ENCODE data around the gene BNIP3.

The BNIP3 gene, protein sequence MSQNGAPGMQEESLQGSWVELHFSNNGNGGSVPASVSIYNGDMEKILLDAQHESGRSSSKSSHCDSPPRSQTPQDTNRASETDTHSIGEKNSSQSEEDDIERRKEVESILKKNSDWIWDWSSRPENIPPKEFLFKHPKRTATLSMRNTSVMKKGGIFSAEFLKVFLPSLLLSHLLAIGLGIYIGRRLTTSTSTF

DNA sequence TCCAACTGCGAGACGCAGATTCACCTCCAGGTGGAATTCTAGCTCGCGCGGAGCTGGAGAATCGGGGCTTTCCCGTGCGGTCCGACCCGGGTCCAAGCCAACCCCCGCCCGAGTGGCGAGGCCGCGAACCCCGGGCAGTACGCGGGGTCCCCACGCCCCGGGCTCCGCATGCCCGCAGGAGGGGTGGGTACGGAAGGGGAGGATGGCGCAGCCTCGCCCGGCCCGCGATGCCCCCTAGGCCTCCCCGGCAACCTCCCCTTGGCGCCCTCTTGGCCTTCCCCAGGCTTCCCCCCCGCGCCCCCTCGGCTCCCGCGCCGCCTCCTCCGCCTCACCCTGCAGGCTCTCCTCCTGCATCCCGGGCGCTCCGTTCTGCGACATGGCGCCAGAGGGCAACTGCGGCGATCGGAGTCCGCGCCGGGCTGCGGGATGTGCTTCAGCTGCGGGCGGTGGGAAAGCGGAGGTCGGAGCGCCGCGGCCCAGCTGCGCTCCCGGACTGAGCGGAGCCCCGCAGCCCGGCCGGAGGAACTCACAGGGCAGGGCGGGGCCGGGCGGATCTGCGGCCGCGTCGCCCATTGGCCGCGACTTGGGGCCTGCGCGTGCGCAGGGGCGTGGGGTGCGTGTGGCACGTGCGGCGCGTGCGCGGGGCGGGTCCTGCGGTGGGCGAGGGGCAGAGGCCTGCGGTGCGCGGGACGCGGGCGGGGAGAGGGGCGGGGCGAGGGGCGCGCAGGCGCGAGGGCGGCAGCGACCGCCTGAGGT, at the start of gene BNIP3:
Gene BNIP3 (minus strand): TSS at position 495 of the 756 bp plus-strand sequence. CDS start 117 bp downstream, at position 378.
- peak; percentile 100 for DNase-seq (ENCODE audit: low spot score)

DNA sequence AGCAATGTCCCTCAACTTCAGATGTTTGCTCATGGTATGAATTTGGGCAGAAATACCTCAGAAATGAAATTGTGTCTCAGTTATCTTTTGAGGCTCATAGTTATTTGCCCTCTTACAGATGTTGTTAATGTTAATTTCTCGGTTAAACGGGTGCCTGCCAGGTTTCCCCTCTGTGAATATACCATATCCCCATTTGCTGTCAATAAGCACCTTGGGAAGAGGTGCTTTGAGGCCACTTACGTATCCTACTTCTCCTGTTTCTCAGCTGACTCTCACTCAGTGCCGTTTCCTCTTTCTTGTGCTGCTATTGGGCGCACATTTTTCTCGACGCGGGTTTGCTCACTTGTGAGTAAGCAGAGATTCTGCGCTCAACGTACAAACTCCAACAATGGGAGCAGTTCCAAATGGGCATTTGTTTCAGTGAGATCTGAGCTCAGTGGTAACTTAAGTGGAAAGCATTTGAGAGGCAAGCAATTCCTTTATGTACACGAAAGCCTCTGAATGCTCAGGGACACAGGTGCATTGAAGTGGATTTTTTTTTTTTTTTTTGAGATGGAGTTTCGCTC, 49.3 kb upstream of the BNIP3 start:
- DNase-seq (ENCODE audit: low spot score): no peak

DNA sequence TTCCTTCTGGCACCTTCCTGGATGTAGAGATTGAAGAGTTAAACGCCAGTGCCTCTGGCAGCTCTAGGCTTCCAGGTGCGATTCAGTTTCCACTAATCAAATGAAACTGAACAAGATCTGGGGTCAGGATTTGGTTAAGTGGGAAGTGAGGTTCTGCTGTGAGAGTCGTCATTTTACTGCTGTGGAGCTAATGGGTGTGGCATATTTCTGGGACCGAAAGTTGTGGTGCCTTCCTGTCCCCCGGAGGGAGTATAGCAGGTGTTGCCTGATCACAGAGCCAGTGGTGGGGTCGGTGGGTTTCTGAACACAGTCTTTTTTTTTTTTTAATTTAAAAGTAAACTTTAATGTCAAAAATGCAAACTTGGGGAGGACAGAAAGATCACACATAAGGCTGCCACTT, 47.0 kb upstream of the BNIP3 start:
- no peak for DNase-seq (ENCODE audit: low spot score)

DNA sequence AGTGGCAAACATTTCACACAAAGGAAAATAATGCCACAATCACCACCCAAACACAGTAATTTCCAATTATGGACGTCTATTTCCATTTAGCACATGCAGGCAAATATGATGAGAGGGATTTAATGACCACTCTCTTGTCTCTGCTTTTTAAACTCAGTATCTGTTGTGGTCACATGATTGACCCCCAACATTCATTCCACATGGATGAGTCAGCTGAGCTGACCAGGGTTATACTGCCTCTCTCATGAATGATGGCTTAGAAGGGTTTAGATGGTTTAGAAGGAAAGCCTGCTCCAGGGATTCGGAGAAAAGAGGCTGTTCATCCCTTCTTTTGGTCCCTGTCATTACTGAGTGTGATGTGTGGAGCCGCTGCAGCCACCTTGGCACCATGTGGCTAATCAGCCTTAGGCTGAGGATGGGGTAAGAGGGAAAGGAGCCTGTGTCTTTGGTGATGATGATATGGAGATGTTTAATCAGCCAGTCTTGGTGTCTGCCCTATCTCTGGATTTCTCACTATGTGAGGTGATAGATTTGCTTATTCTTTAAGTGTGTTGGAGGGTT, 45.8 kb upstream of the BNIP3 start:
- no peak for DNase-seq (ENCODE audit: low spot score)

GRCh38 chr10:132023092-132023811, 41.5 kb upstream of the BNIP3 start:
- peak; percentile 92 for DNase-seq (ENCODE audit: low spot score)

DNA sequence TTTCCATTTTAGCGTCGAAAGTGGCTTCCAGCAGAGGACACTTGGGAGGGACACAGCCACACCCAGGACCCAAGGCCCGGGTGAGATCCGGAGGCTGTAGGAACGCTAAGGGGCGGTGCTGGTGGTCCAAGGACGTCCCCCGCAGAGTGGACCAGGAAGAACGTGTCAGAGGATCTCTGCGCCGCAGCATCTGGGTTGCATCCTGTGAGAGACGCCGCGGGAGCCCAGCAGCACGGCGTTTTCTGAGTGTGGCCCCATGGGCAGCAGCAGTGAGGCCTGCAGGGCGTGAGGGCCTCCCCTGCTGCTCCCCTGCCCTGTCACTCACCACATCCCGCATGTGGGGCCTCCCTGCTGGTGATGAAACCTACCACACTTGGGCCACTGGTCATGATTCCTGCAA, 40.5 kb upstream of the BNIP3 start:
- DNase-seq (ENCODE audit: low spot score): no peak

GRCh38 chr10:132021504-132022143, 39.9 kb upstream of the BNIP3 start:
- no peak for DNase-seq (ENCODE audit: low spot score)

GRCh38 chr10:132021046-132021445, 39.3 kb upstream of the BNIP3 start:
- no peak for DNase-seq (ENCODE audit: low spot score)

- no peak for DNase-seq (ENCODE audit: low spot score)
Observed at GRCh38 chr10:132020456-132020855, 38.7 kb upstream of the BNIP3 start.

DNA sequence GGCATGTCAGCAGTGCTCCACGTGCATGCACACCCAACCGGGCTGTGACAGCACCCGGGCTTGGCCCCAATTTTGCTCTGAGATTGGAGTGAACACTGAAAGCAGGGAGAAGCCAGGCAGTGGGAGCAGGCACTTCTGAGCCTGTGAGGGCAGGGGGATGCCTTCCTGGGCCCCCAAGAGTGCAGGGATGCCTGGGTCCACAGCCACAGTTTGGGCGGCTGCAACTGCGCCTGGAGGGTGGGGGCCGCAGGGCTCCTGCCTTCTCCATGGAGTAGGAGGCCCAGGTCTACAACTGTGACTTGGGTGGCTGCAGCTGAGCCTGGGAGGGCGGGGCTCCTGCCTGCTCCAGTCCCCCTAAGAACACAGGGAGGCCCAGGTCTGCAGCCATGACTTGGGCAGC, 37.6 kb upstream of the BNIP3 start:
- no peak for DNase-seq (ENCODE audit: low spot score)

DNA sequence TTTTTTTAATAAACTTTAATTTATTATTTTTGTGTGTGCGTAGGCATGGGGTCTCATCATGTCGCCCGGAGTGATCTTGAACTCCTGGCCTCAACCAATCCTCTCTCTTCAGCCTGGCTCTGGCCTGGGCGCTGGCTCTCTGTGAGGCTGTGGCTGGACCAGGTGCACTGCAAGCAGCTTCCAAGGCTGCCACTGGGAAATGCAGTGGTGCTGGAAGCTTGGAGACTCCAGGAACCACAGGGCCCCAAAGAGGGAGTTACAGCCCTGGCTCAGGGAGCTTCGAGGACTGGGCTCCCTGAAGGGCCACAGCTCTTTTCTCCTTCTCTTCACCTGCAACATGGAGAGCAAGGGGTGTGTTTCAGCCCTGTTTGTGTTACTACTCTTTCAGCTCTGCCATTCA, 36.7 kb upstream of the BNIP3 start:
- DNase-seq (ENCODE audit: low spot score): no peak

DNA sequence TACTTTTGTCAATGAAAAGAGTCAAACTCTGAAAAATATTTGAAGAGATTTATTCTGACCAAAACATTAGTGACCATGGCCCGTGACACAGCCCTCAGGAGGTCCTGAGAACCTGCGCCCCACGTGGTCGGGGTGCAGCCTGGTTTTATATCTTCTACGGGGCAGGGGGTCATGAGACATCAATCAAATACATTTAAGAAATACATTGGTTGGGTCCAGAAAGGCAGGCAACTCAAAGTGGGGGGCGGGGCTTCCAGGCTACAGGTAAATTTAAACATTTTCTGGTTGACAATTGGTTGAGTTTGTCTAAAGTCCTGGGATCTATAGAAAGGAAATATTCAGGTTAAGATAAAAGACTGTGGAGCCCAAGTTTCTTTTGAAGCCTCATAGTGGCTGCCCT, 34.8 kb upstream of the BNIP3 start:
- no peak for DNase-seq (ENCODE audit: low spot score)

DNA sequence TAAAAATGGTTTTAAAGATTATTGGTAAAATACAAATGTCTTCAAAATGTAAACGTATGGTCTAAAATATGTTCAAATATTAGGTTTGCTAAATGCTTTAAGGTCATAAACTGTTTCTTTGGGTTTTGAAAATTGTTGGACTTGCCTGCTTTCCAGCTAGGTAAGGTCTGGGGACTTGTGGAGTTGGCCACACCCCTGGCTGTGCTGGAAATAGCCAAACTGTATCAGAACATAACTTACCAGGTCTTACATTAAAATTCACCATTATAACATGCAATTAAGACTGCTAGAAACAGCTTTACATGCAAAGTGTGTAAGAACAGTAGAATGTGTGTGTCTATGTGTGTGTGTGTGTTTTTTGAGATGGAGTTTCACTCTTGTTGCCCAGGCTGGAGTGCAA, 29.7 kb upstream of the BNIP3 start:
- DNase-seq (ENCODE audit: low spot score): no peak

GRCh38 chr10:132011024-132011423, 29.3 kb upstream of the BNIP3 start:
- no peak for DNase-seq (ENCODE audit: low spot score)

DNA sequence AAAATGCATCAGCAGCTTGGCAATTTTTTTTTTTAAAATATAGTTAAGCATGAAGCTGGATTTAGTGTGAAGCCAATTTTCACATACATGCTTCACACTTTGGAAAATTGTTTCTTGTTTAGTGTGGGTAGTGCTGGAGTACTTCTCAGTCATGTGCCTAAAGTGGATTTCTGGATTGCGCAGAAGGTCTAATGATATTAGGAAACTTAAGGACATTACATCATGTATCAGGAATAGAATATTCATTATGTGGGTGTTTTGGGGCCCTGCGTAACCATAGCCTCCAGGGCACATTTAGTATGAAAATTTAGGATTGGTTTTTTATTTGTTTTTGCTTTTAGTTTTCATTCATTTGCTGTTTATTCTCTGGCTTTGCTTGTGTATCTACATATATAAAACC, 28.8 kb upstream of the BNIP3 start:
- DNase-seq (ENCODE audit: low spot score): no peak

GRCh38 chr10:132009575-132009974, 27.9 kb upstream of the BNIP3 start:
- no peak for DNase-seq (ENCODE audit: low spot score)

- DNase-seq (ENCODE audit: low spot score): no peak
Observed at GRCh38 chr10:132007681-132008080, 26.0 kb upstream of the BNIP3 start.

DNA sequence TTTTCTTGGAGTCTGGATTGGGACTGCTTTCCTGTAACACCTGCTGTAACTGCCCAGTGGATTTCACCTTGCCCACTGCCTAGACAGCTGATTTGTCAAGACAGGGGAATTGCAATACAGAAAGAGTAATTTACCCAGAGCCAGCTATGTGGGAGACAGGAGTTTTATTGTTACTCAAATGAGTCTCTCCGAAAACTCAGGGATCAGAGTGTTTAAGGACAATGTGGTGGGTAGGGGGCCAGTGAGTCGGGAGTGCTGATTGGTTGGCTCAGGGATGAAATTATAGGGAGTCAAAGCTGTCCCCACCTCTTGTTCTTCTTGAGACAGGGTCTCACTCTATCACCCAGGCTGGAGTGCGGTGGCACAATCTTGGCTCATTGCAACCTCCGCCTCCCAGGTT, 25.2 kb upstream of the BNIP3 start:
- DNase-seq (ENCODE audit: low spot score): no peak

- no peak for DNase-seq (ENCODE audit: low spot score)
Observed at GRCh38 chr10:132005147-132005546, 23.4 kb upstream of the BNIP3 start.

DNA sequence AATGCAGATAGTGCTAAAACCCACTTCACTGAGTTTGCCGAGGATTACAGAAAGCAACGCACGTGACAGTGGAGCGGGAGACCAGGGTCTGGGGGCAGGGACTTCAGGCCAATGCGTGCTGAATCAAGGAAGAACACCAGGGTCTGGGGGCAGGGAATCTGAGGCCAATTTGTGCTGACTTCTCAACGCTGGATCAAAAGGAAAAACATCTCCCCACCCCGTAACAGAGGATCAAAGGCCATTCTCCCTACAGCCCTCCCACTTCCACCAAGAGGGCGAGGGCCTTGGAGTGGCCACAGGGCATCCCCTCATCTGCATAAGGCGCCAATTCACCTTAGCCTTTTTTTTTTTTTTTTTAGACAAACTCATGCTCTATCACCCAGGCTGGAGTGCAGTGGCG, 22.3 kb upstream of the BNIP3 start:
- DNase-seq (ENCODE audit: low spot score): no peak

DNA sequence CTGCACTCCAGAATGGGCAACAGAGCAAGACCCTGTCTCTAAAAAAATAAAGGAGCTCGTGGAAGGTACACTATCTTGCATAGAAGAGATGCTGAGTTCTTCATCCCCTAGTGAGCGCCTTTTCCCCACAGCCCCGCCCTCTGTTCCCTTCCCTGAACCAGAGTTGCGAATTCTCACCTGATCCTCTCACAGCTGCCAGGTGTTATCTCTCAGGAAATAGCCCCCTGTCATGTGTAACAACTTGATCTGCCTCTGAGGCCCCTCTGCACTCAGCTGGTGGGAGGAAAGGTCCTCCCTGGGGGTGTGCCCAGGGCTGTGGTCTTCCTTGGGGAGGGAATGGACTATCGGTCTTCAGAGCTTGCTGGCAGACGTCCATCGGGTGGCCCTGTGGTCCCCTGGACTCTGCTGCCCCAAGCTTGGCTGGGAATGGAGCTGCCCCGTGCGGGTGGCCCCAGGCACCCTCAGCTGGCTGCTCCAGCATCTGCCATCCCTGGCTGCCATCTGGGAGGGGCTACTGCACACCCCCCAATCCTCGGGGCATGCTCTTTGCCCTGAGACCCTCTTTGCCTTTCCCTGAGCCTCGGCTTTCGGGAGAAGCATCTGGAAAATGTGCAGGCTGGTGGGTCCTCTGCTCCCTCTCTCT, 21.7 kb upstream of the BNIP3 start:
- no peak for DNase-seq (ENCODE audit: low spot score)

- no peak for DNase-seq (ENCODE audit: low spot score)
Observed at GRCh38 chr10:132002004-132002403, 20.3 kb upstream of the BNIP3 start.
